HG03066 (cell line): ENCODE measurements around the gene MATN3.

Experiments
- ATAC-seq: cut with Tn5 transposase; IDR thresholded peaks from one replicate; pipeline ENCODE4 v1.9.1; 2021; ENCODE audit warnings: low read depth; ENCODE audit not compliant: unreplicated experiment

Gene MATN3

DNA sequence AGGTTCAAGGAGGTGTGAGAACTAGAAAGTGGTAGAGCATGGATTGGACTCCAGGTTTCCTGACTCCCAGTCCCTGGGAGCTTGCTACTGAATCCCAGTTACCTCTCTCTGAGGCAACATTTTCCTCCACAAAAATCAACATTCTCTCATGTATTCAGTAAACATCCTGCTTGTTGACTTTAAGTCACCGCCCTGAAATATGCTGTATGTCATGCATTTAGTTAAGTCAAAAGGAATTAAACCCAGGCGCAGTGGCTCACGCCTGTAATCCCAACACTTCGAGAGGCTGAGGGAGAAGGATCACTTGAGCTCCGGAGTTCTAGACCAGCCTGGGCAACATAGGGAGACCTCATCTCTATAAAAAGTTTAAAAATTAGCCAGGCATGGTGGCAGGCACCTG is 3.8 kb downstream of the MATN3 start:
- no peak for ATAC-seq

DNA sequence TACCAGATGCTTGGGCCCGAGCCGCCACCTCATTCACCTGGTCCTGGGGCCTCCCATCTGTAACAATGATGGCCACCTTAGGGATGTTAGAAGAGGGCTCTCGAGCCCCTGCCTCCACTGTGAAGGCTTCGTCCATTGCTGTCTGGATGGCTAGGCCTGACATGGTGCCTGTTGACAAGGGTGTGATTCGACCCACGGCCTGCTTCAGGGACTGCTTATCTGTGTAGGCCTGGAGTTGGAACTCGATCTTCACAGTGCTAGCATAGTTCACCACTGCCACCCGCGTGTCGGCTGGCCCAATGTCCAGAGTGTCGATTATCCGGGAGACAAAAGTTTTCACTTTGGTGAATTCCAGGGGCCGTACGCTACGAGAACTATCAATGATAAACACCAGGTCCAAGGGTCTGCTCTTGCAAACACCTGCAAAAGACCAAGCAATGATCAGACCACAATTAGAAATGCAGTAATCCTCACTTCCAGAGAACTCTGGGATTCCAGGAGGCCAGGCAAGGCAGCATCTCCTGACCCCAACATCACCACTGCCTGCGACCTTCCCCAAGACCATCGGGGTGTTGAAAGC is 6.5 kb downstream of the MATN3 start:
- no peak for ATAC-seq

DNA sequence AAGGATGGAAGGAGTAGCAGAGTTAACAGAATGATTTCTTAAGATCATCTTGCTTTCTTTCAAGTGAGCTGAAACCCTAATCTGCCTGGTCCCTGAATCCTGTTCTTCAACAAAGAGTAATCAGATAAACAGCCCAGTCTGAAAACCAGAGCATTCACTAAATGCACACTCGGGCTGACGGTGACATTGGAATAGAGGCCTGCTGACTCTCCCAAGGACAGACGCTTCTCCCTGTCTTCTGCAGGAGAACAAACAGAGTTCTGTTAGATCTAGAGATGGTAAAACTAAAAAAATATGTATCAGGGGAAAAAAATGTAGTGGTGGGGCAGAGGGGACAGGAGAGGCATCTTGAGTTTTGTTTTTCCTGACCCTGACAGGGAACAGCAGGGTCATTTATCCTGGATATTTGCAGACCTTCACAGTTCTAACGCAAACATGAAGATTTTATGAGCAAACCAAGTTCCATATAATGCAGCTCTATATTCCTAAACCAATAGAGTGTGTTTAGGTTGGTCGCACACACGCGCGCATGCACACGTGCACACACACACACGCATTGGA is 7.3 kb downstream of the MATN3 start:
- ATAC-seq, result no peak

DNA sequence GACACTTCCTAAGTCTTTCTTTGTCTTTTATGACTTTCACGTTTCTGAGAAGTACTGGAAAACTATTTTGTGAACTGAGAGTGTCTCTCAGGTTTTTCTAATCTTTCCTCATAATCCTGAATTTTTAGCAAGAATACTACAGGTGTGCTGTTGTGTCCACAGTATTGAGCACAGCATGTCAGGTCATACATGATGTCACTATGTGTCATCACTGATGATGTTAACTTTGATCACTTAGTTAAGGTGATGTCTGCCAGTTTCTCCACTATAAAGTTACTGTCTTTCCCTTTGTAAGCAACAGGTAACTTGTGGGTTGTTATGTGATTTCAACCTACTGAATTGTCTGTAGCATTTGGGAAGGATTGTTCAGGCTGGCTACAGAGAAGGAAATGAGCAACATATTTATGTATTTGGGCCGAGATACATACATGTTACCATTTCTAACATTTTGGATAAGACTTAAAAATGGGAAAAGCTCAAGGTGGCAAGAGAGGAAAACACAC is 11.1 kb downstream of the MATN3 start:
- no peak for ATAC-seq

DNA sequence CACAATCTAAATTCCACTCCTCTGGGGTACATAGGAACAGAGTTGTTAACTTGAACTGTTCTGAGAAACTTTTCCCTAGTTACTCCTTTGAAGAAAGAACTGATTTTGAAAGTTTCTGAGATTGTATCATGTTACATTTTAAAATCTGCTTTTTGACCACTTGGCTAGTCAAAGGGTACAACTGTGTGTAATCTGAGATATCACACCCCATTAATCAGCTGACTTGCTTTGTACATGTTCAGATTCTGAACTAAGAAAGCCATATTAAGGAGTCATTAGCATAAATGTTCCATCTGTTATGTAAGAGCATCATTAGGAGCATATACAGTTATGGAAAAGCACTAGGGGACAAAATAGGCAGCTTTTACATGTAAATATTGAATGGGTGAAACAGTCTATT is 18.7 kb downstream of the MATN3 start:
- no peak for ATAC-seq

DNA sequence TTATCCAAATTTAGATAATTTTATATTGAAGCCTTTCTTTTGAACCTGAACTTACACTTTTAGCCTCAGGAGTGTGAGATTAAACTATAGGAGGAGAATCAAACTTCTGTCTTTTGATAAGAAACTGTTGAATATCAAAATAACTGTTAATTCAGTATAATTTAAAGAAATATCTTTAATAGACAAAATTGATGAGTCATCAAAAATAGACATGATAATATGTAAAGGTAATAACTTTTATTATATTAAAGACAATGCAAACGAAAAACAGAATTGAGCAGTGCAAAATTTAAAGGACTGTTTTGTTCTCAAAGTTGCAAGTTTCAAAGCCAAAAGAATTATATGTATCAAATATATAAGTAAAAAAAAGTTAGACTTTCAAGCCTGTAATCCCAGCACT is 20.6 kb downstream of the MATN3 start:
- ATAC-seq, result no peak

DNA sequence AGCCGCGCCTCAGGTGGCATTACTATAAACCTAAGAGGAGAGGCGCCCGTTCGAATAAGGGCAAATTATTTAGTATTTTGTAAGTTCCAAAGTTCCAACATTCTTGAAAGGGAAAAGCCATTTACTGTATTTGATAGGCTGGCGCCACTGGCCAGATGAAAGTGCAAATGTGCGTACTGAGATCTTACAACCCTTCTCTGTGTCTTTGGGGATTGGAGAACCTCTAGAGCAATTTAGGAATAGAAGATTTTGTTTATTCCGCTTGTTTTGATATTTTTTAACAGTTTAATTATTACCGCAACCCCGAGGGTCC is 22.1 kb downstream of the MATN3 start:
- ATAC-seq, result no peak

DNA sequence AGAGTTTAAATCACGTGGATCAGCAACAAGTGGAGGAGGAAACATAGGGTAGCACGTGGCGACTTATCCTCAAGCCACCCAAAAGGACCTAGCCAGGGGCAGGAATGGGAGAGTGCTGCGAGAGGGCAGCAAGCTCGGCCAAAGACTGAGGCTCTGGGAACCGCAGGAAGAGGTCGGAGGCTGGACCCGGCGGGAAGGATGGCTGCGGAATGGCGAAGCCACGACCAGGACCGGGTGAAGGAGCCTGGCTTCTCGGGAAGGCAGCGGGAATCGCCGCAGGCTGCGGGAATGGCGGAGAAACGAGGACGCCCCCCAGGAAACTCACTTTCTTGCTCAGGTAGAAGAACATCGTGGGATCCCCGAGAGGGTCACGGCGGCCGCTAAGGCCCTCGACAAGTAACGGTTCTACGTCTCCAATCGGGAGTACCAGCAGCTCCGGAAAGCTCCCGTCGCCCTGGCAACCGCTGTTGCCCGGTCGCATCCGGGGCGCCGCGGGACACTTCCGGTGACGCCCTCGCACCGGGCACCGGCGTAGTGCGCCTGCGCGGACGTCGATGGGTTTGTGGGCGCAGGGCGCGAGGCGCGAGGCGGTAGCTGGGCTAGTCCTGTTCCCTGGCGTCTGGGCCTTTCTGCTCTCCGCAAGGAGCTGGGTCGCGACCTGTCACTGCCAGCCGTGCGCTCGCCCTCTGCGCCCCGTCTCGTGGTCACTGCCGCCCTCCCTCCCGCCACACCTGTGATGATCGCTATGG is 22.6 kb downstream of the MATN3 start, which contains the start of gene WDR35:
TSS of gene WDR35 (minus strand) at position 439 of the 749 bp plus-strand sequence. CDS start at position 349, 90 bp downstream.
- ATAC-seq, result peak; percentile 87

DNA sequence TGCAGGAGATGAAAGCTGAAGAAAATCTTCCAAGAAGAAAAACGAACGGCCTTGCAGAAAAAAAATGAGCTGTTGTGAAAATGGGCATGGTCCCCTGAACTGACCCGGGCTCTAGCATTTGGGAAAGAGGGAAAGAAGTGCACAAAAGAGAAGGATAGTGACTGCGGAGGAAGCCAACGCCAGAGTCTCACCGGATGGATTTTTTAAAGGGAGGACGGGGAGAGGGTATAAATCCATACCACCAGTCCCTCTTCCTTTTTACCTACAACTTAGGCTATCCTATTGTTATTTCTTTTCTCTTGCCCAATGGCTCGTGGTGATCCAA is 23.2 kb downstream of the MATN3 start:
- no peak for ATAC-seq

DNA sequence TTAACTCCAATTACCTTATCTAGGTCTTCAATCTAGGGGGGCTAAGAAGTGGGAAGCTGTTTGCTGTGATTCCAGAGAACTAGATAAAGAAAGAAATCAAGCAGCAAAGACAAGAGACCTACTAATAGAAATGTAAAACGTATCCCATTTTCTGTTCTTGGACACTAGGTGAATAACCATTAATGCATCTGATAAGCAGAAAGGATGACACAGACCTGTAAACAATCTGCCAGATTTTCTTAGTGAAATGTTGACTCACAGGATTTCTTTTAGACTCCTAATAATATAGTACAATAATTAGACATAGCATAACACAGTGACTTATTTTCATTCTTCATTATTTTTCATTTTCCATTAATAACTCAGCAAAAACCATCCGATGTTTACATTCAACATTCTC is 23.9 kb downstream of the MATN3 start:
- ATAC-seq, result no peak

DNA sequence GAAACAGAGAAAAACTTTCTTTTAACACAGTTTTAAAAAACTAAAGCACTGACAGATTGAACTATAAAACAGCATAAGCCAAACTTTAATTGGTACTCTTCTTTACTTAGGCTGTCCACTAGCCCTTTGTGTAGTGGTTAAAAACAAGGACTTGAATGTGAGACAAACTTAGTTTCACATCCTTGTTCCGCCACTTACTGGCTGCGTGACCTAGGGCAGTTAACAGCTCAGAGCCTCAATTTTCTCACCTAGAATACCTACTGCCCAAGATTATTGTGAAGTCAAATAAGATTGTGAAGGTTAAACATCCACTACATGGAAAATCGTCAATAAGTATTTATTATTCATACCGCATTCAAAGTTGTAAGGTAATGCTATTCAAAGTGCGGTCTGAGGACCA is 24.5 kb downstream of the MATN3 start:
- ATAC-seq, result peak; percentile 67

DNA sequence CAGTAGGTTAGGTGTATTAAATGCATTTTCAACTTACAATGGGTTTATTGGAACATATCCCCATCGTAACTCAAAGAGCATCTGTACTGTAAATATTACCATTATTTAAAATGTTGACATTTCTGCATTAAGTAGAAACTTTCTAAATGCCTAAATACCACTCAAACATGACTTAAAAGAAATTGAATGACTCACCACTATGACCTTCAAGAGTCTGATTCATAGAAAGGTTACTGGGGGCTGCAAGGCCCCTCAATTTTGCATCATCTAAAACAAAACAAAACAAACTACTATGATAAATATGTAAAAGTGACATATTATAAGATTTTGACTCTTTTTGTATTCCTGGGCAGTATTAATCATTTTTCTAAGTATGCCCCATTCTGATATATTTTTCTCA is 30.2 kb downstream of the MATN3 start:
- ATAC-seq, result no peak

DNA sequence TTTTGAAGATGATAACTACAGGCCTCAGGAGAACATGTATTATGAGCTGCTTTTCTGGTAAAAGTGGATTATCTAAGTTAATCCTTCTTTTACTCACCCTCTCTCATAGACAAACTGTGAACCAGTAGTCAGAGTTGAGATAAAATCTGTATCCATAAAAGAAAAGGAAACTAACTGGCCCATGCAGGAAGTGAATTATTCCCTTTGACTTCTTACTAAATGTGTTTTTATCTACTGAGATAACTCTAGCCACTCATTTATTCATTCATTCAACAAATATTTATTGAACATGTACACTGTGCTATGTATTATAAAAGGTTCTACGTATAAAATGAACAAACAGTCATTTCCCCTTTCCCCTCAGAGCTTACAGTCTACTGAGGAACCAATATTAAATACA is 32.5 kb downstream of the MATN3 start:
- ATAC-seq, result no peak

DNA sequence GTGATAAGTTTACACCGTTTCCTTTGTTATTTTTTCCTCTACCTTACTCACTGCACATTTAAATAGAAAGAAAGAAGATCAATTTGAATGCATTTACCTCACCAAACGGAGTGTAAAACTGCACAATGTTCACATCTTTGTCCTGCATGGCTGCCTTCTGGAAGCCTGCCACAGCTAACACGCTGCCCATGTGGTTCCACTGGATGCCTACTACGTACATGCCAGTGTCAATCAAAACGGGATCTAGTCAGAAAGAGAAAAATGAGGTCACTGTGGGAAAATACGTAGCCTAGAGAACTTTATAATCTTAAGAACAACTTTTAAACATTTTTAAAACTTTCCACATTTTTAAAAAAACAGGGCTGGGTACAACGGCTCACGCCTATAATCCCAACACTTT is 39.0 kb downstream of the MATN3 start:
- no peak for ATAC-seq

DNA sequence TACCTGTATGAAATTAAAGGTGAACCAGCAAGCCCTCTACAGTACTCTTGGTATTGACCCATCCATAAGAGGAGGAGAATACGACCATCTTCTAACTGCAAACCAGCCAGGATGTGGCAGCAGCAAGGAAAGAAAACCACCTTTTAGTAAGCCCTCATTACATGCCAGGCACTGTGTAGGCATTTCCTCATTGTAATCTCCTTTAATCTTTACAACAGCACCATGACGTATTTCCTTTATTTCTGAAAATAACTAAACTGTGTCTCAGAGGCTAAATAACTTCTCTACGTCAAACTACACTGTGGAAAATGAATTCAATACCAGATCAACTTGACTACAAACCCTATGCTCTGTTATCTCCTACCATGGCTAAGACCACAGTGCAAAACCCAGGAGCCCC is 40.8 kb downstream of the MATN3 start:
- no peak for ATAC-seq

DNA sequence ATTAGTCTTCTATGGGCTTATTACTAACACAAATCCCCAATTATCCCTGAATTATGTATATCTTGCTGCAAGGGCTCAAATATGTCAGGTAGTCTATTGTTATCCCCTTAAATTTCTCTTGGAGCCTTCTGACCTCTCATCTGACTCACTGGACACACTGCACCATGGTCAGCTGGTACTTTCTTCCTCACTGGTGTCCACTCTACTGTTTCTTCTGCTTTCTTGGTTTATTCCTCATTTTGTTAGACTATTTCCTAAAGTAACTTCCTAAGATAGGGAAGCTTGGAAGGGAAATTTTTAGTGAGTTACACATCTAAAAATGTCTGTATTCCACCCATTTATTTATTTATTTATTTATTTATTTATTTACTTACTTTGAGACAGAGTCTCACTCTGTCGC is 49.1 kb downstream of the MATN3 start:
- ATAC-seq, result no peak

DNA sequence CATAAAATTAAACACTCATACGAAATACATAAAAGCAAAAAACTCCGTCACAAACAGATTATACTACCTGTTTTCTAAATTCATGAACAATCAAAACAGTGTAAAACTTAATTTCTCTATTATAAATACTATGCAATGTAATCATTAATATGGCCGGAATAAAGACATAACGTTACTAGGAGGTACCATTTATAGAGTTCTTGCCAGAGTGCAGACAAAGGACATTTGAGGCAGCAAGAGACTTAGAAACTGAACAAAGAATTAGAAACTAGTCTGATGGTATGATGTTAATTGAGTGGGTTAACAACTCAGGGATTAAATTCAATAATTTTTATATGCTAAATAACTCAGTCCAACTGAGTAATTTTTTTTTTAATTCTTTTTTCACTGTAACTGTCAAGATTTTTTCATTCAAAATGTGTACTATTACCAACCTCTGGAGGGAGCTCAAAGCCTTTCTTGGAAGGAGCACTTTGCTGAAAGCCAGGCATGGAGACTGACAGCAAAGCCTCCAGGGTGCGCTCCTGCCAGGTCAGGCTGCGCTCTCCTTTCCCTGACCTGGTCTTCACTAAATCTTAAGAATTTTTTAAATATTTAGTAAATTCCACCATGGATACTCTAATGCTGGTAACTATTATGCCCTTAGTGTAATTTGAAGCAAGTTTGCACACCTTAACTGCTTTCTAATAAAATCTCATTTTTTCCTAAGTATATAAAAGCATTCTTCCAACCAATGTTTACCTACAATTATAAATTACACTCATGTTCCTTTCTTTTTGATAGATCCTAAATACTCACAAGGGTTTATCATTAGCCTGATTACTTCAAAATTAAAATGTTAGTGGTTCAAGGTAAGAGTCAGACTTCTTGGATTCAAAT is 56.7 kb downstream of the MATN3 start:
- ATAC-seq, result peak; percentile 78

DNA sequence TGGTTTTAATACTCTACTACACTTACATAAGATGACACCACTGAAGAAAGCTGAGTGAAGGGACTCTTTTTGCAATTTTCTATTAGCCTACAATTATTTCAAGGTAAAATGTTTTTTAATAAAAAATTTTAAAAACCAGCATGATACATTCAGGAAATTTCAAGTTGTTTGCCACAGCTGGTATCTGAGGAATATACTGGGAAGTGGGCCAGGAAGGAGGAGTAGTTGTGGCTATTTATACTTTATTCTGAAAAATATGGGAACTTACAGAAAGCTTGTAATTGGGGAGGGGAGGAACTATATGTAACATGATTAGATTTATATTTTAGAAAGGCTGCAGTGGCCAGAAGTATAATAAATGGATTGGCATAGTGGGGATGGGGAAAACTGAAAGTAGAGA is 63.4 kb downstream of the MATN3 start:
- no peak for ATAC-seq

DNA sequence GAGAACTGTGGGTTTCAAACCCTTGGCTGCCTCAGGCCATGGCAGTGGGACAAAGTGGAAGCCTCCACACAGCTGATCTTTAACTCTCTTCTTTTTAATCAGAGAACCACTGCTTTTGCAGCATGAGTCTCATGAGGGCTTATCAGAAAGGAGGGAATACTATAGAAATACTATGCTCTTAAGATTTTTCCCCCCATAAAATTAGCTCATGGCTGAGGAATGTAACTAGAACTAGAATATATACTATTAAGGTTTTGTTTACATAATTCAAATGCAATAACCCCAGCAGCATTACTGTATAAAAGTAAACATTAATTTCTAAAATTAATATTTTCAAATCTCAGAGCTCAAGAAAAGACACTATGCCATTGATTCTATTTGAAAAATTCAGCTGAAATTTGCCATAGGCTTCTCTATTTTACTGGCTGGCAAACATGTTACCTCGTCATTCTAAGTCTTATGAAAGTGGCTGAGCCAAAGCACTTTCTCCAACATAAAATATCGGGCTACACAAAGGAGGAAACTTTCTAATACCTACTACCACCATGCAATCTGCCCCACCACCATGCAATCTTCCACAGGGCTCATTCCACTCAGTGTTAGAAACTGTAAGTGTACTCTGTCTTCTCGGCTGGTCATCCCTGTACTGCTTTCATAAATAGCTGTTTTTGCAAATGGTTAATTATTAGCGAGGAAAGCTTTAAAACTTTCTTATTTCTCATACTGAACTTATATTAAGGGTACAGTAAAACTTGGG is 65.1 kb downstream of the MATN3 start:
- ATAC-seq, result no peak

DNA sequence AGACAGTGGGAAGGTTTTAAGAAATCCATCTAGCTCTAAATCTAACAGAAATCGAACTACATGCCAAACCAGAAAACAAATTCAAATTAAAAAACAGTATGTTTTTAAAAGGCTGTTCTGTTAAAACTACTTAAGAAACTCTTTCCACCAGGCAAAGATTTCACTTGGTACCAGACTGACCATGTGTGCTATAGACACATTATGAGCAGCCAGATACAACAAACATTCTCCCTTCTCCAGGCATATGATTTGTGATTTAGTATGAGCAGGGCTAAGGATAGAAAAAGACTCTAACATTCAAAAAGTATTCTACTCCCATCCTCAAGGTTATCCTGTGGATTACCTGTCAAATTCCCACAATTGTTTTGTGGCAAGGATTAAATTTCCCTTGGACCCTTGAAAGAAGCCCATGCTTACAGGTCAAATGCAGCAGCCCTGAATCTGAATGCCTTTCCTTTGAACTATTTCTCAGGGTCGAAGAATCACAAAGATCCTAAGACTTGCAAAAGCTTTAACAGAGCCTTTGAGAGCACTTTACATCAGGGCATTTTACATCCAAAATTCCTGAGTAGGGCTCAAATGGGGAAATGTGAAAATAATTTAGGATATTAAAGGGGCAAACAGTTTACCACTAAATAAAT is 68.1 kb downstream of the MATN3 start:
- ATAC-seq, result no peak
